HEK293T (cell line): Measurements from ENCODE around the gene FAM229B.

Source experiments
- ARNT ChIP-seq: fragments of 450-650 bp; IDR thresholded peaks from 2 replicates; pipeline ENCODE4 v1.6.1; 2017; ENCODE audit warnings: mild to moderate bottlenecking
- BHLHE40 ChIP-seq: fragments of 450-650 bp; IDR thresholded peaks from 2 replicates; pipeline ENCODE4 v1.6.1; 2016; ENCODE audit warnings: mild to moderate bottlenecking, moderate library complexity, borderline replicate concordance
- FOXK2 ChIP-seq: fragments of 450-650 bp; IDR thresholded peaks from 2 replicates; pipeline ENCODE4 v1.6.1; 2016; ENCODE audit warnings: mild to moderate bottlenecking
- FOXM1 ChIP-seq: fragments of 450-650 bp; IDR thresholded peaks from 2 replicates; pipeline ENCODE4 v1.6.1; 2017; ENCODE audit warnings: mild to moderate bottlenecking, borderline replicate concordance
- LEF1 ChIP-seq: fragments of 450-650 bp; IDR thresholded peaks from 2 replicates; pipeline ENCODE4 v1.6.1; 2017; ENCODE audit warnings: mild to moderate bottlenecking, borderline replicate concordance
- NFRKB ChIP-seq: fragments of 450-650 bp; IDR thresholded peaks from 2 replicates; pipeline ENCODE4 v1.6.1; 2016; ENCODE audit warnings: mild to moderate bottlenecking, moderate library complexity
- PKNOX1 ChIP-seq: fragments of 450-650 bp; IDR thresholded peaks from 2 replicates; pipeline ENCODE4 v1.6.1; 2016
- SP1 ChIP-seq: fragments of 450-650 bp; IDR thresholded peaks from 2 replicates; pipeline ENCODE4 v1.6.1; 2017
- TARDBP ChIP-seq: fragments of 450-650 bp; IDR thresholded peaks from 2 replicates; pipeline ENCODE4 v1.6.1; 2016
- ZNF384 ChIP-seq: fragments of 450-650 bp; IDR thresholded peaks from 2 replicates; pipeline ENCODE4 v1.6.1; 2016

- TF ChIP-seq SP1 (no peak), PKNOX1 (no peak), FOXK2 (no peak), ARNT (no peak), BHLHE40 (no peak), ZNF384 (no peak), LEF1 (no peak), FOXM1 (no peak), TARDBP (no peak), NFRKB (no peak)
These were observed 28.8 kb downstream of the FAM229B start for GRCh38 chr6:112116221-112116620.
